NCI-H526 treated with DMSO at 0.1 percent for 48 hours (cell line): ENCODE results near the gene PRAF2.
A peak's percentile ranks its signal among the peaks of the same experiment; 100 is the strongest.

Experiments used
- DNase-seq: peaks from one replicate; lab custom pipeline; 2025; lab: John Stamatoyannopoulos, UW

Gene PRAF2

GRCh38 chrX:49072712-49073095 lies 1.1 kb downstream of the PRAF2 start:
- no peak for DNase-seq

- DNase-seq, result no peak
These were observed 1.7 kb downstream of the PRAF2 start for GRCh38 chrX:49071877-49072711.

GRCh38 chrX:49070988-49071387 lies 2.8 kb downstream of the PRAF2 start:
- no peak for DNase-seq

GRCh38 chrX:49069038-49069437 lies 4.8 kb downstream of the PRAF2 start:
- no peak for DNase-seq

- no peak for DNase-seq
These were observed 6.3 kb downstream of the PRAF2 start for GRCh38 chrX:49067285-49068120.

GRCh38 chrX:49066690-49067089 lies 7.1 kb downstream of the PRAF2 start:
- DNase-seq, result no peak

GRCh38 chrX:49066278-49066677 lies 7.5 kb downstream of the PRAF2 start:
- DNase-seq, result no peak

- DNase-seq, result no peak
These were observed 9.1 kb downstream of the PRAF2 start for GRCh38 chrX:49064735-49065134.

- DNase-seq, result no peak
These were observed 9.5 kb downstream of the PRAF2 start for GRCh38 chrX:49064303-49064702.

GRCh38 chrX:49063715-49064114 lies 10.1 kb downstream of the PRAF2 start:
- DNase-seq, result no peak

GRCh38 chrX:49061916-49062315 lies 11.9 kb downstream of the PRAF2 start:
- DNase-seq, result no peak

- DNase-seq, result no peak
These were observed 12.3 kb downstream of the PRAF2 start for GRCh38 chrX:49061490-49061889.

- no peak for DNase-seq
These were observed 12.9 kb downstream of the PRAF2 start for GRCh38 chrX:49060914-49061313.

GRCh38 chrX:49059681-49060085 lies 14.1 kb downstream of the PRAF2 start:
- no peak for DNase-seq

- DNase-seq, result no peak
These were observed 14.6 kb downstream of the PRAF2 start for GRCh38 chrX:49059201-49059600.

GRCh38 chrX:49058794-49059193 lies 15.0 kb downstream of the PRAF2 start, which contains the start of gene CCDC120:
TSS of gene CCDC120 (plus strand) at chrX:49058999. CDS start at chrX:49062042, 3,043 bp downstream.
- no peak for DNase-seq

GRCh38 chrX:49054073-49054762 lies 19.6 kb downstream of the PRAF2 start:
- DNase-seq, result no peak

- peak; percentile 41 for DNase-seq
These were observed 20.4 kb downstream of the PRAF2 start for GRCh38 chrX:49053223-49054072.

- no peak for DNase-seq
These were observed 29.9 kb downstream of the PRAF2 start for GRCh38 chrX:49043987-49044281.

GRCh38 chrX:49043220-49043986 lies 30.4 kb downstream of the PRAF2 start, which contains the start of gene TFE3:
TSS of gene TFE3 (minus strand) at chrX:49043357. CDS start at chrX:49043226, 131 bp downstream.
- DNase-seq, result peak; percentile 97
